K562 (cell line): ENCODE results near the gene GPR162. TPM values are rescaled to one million over a fixed set of nuclear protein-coding genes. Genes with fewer than 3 reads are reported as not detected.

ENCODE experiments used
- CBX8 ChIP-seq: fragments of 200-600 bp; sonication (generic); IDR thresholded peaks from 2 replicates; pipeline ENCODE4 v1.6.1; 2012; ENCODE audit warnings: borderline replicate concordance, mixed run types, low read depth, mild to moderate bottlenecking, moderate library complexity, mixed read lengths, low read length, control low read depth, inconsistent platforms; ENCODE audit not compliant: poor library complexity, severe bottlenecking; ENCODE audit errors: extremely low read depth
- DIDO1 ChIP-seq: fragments of 450-650 bp; IDR thresholded peaks from 2 replicates; pipeline ENCODE4 v1.6.1; 2016; ENCODE audit warnings: low read depth, missing biosample characterization, missing genetic modification characterization
- EHMT2 ChIP-seq: fragments of 450-650 bp; IDR thresholded peaks from 2 replicates; pipeline ENCODE4 v1.6.1; 2018; ENCODE audit warnings: antibody characterized with exemption
- NCOA4 ChIP-seq: fragments of 450-650 bp; IDR thresholded peaks from 2 replicates; pipeline ENCODE4 v1.6.1; 2018; ENCODE audit warnings: mild to moderate bottlenecking; ENCODE audit not compliant: partially characterized antibody
- NCOA6 ChIP-seq: fragments of 450-650 bp; IDR thresholded peaks from 2 replicates; pipeline ENCODE4 v1.6.1; 2017; ENCODE audit warnings: mild to moderate bottlenecking
- NFYB ChIP-seq: IDR thresholded peaks from 2 replicates; pipeline ENCODE4 v1.6.1; 2011; ENCODE audit warnings: mild to moderate bottlenecking, moderate library complexity; ENCODE audit not compliant: insufficient read length; ENCODE audit errors: extremely low read depth
- PHB ChIP-seq: fragments of 250-450 bp; sonication (Bioruptor Pico); IDR thresholded peaks from 2 replicates; pipeline ENCODE4 v1.5.0; 2021
- PRPF4 ChIP-seq: fragments of 200-400 bp; formaldehyde crosslinking; IDR thresholded peaks from one replicate; pipeline ENCODE4 v1.6.1; 2017; ENCODE audit warnings: low read length, low read depth, mild to moderate bottlenecking; ENCODE audit not compliant: insufficient read depth, poor library complexity, severe bottlenecking
- SAP30 ChIP-seq: fragments of 200-600 bp; sonication (generic); IDR thresholded peaks from 2 replicates; pipeline ENCODE4 v1.6.1; 2012; ENCODE audit warnings: borderline replicate concordance, low read depth, mild to moderate bottlenecking, moderate library complexity, low read length, control low read depth, inconsistent platforms; ENCODE audit not compliant: insufficient read depth, poor library complexity, severe bottlenecking
- SMAD2 ChIP-seq: fragments of 150-350 bp; IDR thresholded peaks from 2 replicates; pipeline ENCODE4 v1.6.1; 2014; ENCODE audit warnings: low read depth, mild to moderate bottlenecking, low read length
- SRSF7 ChIP-seq: fragments of 200-400 bp; formaldehyde crosslinking; optimal IDR thresholded peaks from 2 replicates; pipeline ENCODE3; 2017; ENCODE audit warnings: mild to moderate bottlenecking, low read depth, low read length
- ZBTB17 ChIP-seq: fragments of 450-650 bp; formaldehyde crosslinking; IDR thresholded peaks from 2 replicates; pipeline ENCODE4 v1.4.0; 2020; ENCODE audit warnings: mild to moderate bottlenecking
- ZKSCAN1 ChIP-seq: fragments of 150-350 bp; IDR thresholded peaks from 2 replicates; pipeline ENCODE4 v1.6.1; 2016; ENCODE audit warnings: low read depth, low read length
- ZKSCAN3 ChIP-seq: fragments of 250-450 bp; sonication (Bioruptor Pico); IDR thresholded peaks from 2 replicates; pipeline ENCODE4 v1.4.0; 2020
- ZNF444 ChIP-seq: fragments of 250-450 bp; sonication (Bioruptor Pico); IDR thresholded peaks from 2 replicates; pipeline ENCODE4 v1.4.0; 2020; ENCODE audit warnings: mild to moderate bottlenecking, moderate library complexity
- ZNF830 ChIP-seq: fragments of 250-450 bp; sonication (Bioruptor Pico); IDR thresholded peaks from 2 replicates; pipeline ENCODE4 v1.5.0; 2021; ENCODE audit warnings: mild to moderate bottlenecking
- polyA plus RNA-seq, 8 experiments: library from polyadenylated mRNA; depleted of rRNA in 4 of 8; stranded (reverse) in 5 of 8; unstranded in 3 of 8; fragments of >200 nt; fragmentation: Nextera tagmentation in 2 of 8; fragmentation: Illumina TruSeq in 1 of 8; extraction: Ambion mirVana in 2 of 8; extraction: Trizol in 1 of 8; gene quantifications; 2 replicates each; pipeline versions ENCODE4 v1.2.1 to v1.2.3, GENCODE V29; 2011 to 2014; ENCODE audit warnings: inconsistent platforms in 1 of 8, missing spikeins in 1 of 8
- total RNA-seq, 7 experiments: library from RNA; depleted of rRNA in 6 of 7; stranded (reverse); fragments of >200 nt in 6 of 7; fragmentation: Illumina TruSeq in 2 of 7; extraction: Trizol in 2 of 7; gene quantifications; 2 replicates each; pipeline versions ENCODE4 v1.2.1 to v1.2.3, GENCODE V29; 2011 to 2021; ENCODE audit warnings: low replicate concordance in 1 of 7
- TF ChIP-seq, protein P1 (sequence below): fragments of 250-450 bp; sonication (Bioruptor Pico); IDR thresholded peaks from 2 replicates; pipeline ENCODE4 v1.9.0; 2021; ENCODE audit warnings: mild to moderate bottlenecking
- TF ChIP-seq, protein P2 (sequence below): sonication (generic); formaldehyde crosslinking; IDR thresholded peaks from 2 replicates; pipeline ENCODE4 v1.8.1; 2023; ENCODE audit warnings: mild to moderate bottlenecking, missing genetic modification reagents, moderate library complexity
- TF ChIP-seq, protein P3 (sequence below): fragments of 150-350 bp; IDR thresholded peaks from 2 replicates; pipeline ENCODE4 v1.6.1; 2014; ENCODE audit warnings: low read depth, mild to moderate bottlenecking, low read length, borderline replicate concordance
- TF ChIP-seq, protein P4 (sequence below): fragments of 450-650 bp; IDR thresholded peaks from 2 replicates; pipeline ENCODE4 v1.6.1; 2016
- TF ChIP-seq, protein P5 (sequence below): sonication (generic); IDR thresholded peaks from 2 replicates; pipeline ENCODE4 v1.6.1; 2016

The GPR162 gene
- total and polyA plus RNA-seq, 9 of the 15 experiments (the other 6 are each of a cell fraction or from before 2014, with no cell fraction given): 0.65 to 1.8 (median 1.1) TPM; not detected in 2

- TF ChIP-seq ZKSCAN1 (no peak), NCOA4 (no peak), NFYB (no peak), EHMT2 (no peak), ZBTB17 (CRISPR knock-in tag) (no peak), ZNF830 (no peak), DIDO1 (tag) (no peak), ZNF444 (CRISPR knock-in tag) (no peak), CBX8 (no peak), SMAD2 (no peak), ZKSCAN3 (CRISPR knock-in tag) (no peak), PRPF4 (no peak), SAP30 (no peak), PHB (CRISPR knock-in tag) (no peak), SRSF7 (no peak), NCOA6 (no peak)
- TF ChIP-seq, protein P1, sequence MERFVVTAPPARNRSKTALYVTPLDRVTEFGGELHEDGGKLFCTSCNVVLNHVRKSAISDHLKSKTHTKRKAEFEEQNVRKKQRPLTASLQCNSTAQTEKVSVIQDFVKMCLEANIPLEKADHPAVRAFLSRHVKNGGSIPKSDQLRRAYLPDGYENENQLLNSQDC: no peak
- TF ChIP-seq, protein P2, sequence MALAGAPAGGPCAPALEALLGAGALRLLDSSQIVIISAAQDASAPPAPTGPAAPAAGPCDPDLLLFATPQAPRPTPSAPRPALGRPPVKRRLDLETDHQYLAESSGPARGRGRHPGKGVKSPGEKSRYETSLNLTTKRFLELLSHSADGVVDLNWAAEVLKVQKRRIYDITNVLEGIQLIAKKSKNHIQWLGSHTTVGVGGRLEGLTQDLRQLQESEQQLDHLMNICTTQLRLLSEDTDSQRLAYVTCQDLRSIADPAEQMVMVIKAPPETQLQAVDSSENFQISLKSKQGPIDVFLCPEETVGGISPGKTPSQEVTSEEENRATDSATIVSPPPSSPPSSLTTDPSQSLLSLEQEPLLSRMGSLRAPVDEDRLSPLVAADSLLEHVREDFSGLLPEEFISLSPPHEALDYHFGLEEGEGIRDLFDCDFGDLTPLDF: no peak
- TF ChIP-seq, protein P3, sequence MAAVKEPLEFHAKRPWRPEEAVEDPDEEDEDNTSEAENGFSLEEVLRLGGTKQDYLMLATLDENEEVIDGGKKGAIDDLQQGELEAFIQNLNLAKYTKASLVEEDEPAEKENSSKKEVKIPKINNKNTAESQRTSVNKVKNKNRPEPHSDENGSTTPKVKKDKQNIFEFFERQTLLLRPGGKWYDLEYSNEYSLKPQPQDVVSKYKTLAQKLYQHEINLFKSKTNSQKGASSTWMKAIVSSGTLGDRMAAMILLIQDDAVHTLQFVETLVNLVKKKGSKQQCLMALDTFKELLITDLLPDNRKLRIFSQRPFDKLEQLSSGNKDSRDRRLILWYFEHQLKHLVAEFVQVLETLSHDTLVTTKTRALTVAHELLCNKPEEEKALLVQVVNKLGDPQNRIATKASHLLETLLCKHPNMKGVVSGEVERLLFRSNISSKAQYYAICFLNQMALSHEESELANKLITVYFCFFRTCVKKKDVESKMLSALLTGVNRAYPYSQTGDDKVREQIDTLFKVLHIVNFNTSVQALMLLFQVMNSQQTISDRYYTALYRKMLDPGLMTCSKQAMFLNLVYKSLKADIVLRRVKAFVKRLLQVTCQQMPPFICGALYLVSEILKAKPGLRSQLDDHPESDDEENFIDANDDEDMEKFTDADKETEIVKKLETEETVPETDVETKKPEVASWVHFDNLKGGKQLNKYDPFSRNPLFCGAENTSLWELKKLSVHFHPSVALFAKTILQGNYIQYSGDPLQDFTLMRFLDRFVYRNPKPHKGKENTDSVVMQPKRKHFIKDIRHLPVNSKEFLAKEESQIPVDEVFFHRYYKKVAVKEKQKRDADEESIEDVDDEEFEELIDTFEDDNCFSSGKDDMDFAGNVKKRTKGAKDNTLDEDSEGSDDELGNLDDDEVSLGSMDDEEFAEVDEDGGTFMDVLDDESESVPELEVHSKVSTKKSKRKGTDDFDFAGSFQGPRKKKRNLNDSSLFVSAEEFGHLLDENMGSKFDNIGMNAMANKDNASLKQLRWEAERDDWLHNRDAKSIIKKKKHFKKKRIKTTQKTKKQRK: no peak
- TF ChIP-seq, protein P4, sequence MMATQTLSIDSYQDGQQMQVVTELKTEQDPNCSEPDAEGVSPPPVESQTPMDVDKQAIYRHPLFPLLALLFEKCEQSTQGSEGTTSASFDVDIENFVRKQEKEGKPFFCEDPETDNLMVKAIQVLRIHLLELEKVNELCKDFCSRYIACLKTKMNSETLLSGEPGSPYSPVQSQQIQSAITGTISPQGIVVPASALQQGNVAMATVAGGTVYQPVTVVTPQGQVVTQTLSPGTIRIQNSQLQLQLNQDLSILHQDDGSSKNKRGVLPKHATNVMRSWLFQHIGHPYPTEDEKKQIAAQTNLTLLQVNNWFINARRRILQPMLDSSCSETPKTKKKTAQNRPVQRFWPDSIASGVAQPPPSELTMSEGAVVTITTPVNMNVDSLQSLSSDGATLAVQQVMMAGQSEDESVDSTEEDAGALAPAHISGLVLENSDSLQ: no peak
- TF ChIP-seq, protein P5, sequence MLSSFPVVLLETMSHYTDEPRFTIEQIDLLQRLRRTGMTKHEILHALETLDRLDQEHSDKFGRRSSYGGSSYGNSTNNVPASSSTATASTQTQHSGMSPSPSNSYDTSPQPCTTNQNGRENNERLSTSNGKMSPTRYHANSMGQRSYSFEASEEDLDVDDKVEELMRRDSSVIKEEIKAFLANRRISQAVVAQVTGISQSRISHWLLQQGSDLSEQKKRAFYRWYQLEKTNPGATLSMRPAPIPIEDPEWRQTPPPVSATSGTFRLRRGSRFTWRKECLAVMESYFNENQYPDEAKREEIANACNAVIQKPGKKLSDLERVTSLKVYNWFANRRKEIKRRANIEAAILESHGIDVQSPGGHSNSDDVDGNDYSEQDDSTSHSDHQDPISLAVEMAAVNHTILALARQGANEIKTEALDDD: no peak
Observed at GRCh38 chr12:6873094-6874014, 51.7 kb downstream of the GPR162 start, which contains the start of gene SPSB2 (continued).
